ENCODE results near the gene NFATC2.
A peak's percentile ranks its signal among the peaks of the same experiment; 100 is the strongest.
"Not testable (repeated sequence)": the region's sequence is repeated elsewhere in the genome, so short reads cannot be mapped to it uniquely, and the experiment has no call there.

NFATC2 gene

DNA sequence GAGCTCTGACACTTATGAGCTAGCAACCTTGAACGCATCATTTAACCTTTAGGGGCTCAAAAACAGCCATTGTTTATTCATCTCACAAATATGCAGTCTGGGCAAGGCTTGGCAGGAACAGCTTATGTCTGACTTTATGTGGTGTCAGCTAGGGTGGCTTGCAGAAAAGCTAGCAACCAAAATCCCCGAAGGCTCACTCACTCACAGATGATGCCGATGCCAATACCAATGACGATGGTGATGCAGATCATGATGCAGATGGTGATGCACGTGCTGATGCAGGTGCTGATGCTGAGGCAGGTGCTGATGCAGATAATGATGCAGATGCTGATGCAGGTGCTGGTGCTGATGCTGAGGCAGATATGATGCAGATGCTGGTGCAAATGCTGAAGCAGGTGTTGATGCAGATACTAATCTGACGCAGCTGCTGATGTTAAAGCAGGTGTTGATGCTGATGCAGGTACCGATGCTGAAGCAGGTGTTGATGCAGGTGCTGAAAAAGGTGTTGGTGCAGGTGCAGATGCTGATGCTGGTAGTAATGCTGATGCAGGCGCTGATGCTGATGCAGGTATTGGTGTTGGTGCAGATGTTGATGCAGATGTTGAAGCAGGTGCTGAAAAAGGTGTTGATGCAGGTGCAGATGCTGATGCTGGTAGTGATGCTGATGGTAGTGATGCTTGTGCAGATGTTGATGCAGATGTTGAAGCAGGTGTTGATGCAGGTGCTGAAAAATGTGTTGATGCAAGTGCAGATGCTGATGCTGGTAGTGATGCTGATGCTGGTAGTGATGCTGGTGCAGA, 195.6 kb downstream of the NFATC2 start:
- DNase-seq = no peak

DNA sequence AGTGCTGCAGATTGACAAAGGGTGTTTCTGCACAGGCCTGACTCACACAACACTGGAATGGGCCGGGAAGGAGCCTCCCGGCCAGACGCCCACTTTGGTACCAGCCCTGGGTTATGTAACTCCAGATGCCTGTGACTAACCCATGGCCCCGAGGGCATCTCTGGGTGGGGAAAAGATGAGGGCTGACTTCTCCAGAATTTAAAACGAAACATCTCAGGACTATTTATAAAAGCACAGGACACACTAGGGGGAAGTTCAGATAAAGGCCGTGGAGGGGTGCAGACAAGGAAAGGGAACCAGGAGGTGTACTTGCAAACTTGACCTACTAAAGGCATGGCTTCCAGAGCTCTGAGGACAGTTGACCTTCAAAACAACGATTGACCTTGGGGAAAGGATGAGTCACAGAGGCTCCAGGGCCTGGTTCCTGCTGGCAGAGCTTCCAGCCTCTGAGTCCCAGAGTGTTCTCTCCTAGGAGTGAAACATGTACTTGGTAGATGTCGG, 196.9 kb downstream of the NFATC2 start:
- DNase-seq = no peak

DNA sequence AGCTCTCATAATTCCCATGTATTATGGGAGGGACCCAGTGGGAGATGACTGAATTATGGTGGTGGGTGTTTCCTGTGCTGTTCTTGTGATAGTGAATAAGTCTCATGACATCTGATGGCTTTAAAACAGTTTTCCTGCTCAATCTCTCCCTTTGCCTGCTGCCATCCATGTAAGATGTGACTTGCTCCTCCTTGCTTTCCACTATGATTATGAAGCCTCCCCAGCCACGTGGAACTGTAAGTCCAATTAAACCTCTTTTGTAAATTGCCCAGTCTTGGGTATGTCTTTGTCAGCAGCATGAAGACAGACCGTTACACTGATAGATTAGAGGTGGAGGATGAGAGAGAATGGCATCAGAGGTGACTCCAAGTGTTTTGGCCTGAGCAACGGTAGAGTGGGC, 198.7 kb downstream of the NFATC2 start:
- DNase-seq = not testable (repeated sequence)

DNA sequence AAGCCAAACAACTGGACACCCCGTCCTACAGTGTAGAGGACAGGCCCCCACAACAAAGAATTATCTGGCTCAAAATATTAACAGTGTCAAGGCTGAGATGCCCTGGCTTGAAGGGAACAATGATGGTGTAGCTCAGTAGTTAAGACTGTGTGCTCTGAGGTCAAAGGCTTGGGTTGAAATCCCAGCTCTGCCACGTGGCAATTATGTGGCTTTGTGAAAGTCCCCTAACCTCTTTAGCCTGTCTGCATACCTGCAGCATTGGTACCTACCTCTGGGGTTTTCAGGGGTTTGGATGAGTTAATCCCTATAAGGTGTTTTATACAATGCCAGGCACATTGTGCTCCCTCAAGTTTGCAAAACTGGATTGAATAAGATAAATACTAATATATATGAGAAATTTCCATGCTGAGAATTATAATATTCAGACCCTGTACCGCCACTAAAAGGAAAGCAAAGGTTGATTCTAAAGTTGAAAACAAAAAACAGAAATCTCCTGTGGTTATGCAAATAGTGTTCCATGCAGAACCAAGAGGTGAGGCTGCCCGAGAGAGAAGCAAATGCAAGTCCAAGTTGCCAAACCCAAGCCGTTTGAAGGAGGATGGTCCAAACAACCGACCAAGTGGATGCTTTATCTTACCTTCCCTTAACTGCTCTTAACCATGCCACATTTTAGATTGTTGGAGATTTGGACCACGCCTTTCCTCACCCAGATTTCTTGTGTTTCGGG, 199.8 kb downstream of the NFATC2 start:
- DNase-seq = no peak

DNA sequence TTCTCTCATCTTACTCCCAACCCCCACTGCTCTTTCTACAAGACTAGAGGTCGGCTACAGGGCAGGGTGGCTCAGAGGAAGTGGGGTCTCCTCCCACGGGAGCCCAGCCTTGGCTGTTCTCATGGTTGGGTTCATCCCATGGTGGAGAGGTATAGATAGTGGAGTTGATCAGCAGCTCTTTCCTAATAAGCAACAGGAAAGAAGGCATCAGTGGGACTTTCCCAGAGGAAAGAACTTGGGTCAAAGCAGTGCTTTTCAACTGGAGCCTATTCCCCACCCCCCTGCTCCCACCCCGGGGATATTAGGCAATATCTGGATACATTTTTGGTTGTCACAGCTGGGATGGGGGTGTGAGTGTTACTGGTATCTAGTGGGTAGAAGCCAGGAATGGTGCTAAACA, 200.9 kb downstream of the NFATC2 start:
- no peak for DNase-seq

DNA sequence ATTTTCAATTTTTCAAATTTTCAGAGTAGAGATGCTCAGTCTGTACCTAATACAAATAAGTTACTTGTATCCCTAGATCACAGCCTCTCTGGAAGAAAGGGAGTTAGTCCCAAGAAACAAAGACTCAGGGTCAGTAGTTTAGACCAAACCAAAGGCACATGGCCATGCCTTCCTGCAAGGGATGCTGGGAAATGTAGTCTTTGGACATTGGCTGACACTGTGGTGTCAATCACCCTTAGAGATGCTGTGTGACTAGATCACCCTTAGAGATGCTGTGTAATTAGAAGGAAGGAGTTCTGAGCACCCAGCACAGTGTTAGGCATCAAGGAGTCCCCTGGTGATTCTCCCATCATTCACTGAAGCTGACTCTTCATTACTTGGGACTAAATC, 202.1 kb downstream of the NFATC2 start:
- DNase-seq = peak; percentile 19

DNA sequence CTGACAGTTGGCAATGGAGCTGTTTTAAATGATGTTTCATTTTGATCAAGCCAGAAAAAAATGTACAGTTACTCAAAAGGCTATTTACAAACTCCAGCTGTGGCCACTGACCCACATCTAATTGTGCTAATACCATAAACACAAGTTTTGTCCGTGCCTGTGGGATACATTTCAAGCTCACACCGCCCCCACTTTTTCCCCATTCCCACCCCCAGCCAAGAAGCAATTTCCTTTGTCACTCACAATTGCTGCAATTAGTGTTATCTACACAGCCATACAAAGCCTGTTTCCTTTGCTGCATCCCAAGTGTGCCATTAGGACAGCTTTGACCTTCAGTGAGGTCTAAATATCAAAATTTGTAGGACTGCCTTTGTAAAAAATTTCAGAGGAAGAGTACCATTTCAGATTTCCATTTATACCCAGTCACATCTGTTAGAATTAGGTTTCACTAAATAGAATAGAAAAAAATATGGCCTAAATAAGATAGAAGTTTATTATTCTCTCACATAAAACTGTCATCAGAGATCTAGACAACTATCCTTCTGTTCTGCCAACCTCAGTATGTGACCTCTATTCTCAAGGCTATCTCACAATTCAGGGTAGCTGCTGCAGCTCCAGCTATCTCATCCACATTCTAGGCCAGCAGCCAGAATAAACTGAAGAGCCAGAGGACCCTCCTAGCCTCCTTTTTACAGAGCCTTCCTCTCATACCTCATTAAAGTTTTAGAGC, 202.6 kb downstream of the NFATC2 start:
- DNase-seq = peak; percentile 46

DNA sequence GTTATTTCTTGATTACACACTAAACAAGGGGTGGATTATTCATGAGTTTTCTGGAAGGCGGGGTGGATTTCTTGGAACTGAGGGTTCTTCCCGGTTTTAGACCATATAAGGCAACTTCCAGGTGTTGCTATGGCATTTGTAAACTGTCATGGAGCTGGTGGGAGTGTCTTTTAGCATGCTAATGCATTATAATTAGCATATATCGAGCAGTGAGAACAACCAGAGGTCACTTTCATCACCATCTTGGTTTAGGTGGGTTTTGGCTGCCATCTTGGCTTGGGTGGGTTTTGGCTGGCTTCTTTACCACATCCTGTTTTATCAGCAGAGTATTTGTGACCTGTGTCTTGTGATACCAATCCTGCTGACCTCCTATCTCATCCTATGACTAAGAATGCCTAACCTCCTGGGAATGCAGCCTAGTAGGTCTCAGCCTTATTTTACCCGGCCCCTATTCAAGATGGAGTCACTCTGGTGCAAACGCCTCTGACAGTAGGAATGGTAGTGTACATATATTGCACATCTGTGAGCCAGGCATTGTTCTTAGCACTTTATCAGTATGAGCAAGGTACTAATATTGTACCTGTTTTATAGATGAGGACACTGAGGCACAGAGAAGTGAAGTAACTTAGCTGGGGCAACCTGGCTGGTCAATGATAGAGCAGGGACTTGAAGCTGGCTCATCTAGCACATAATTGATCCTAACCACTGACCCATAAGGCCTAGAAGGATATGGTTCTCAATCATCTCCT, 203.7 kb downstream of the NFATC2 start:
- peak; percentile 50 for DNase-seq

DNA sequence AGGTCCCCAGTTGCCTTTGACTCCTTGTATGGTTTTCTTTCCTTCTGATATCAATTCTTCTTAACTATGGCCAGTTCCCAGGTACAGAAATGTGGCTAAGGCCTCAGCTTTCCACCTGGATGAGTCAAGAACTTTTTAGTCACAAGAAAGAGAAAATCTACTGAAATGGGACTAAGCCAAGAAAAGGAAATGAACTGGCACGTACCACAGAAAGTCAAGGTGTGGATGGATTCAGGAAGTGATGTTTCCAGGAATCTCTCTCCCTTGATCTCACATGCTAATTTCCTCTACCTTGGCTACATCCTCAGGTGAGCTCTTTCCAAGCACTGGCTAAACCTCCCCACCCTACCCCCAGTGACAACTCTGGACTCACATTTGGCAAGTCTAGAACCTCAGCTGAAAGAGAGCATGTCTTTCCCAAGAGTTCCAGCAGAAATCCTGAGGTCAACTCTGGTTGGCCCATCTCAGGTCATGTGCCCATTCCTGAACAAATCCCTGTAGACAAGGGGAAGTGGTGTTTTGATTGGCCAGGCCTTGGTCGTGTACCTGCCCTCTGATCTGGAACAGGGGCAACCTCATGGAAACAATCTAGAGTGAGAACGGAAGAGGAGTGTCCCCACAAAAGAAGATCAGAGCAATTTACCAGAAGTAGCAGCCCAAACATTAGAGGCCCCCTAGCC, 205.3 kb downstream of the NFATC2 start:
- no peak for DNase-seq
